Caco-2 (cell line): ENCODE data around the gene PLXNA3. TPM values are rescaled to one million over a fixed set of nuclear protein-coding genes. Genes with fewer than 3 reads are reported as not detected.
A peak's percentile ranks its signal among the peaks of the same experiment; 100 is the strongest.

ENCODE experiments used
- BruUV-seq: library from RNA; stranded (reverse); fragments of 400-500 nt; replicated peaks from 2 replicates; lab custom pipeline; 2021; lab: Mats Ljungman, UMichigan
- CTCF ChIA-PET: fragments of 300-600 bp; sonication (Branson Sonifier 250); formaldehyde crosslinking; loops from one replicate; lab custom pipeline; 2022; ENCODE audit warnings: antibody characterized with exemption; lab: Charles Lee
- POLR2A ChIA-PET: fragments of 300-600 bp; sonication (Branson Sonifier 250); formaldehyde crosslinking; loops from one replicate; lab custom pipeline; 2022; ENCODE audit warnings: antibody characterized with exemption; lab: Charles Lee
- DNase-seq, 2 experiments: peaks; one replicate each; pipeline versions ENCODE4 v3.0.0 to v3.0.0-alpha.2; 2020 to 2022
- H3K27me3 ChIP-seq: replicated peaks from 2 replicates; pipeline ENCODE4 v1.6.0; 2011; ENCODE audit warnings: low read length; ENCODE audit not compliant: control insufficient read depth, insufficient read depth
- H3K36me3 ChIP-seq: 2 replicates; pipeline ENCODE4 v1.5.1; 2011; ENCODE audit warnings: low read length; ENCODE audit not compliant: control insufficient read depth, insufficient read depth
- H3K4me1 ChIP-seq: fragments of 250-450 bp; sonication (Bioruptor Pico); 2 replicates; pipeline ENCODE4 v1.5.1; 2020; ENCODE audit warnings: mild to moderate bottlenecking
- H3K4me3 ChIP-seq: 2 replicates; pipeline ENCODE4 v1.5.1; 2011; ENCODE audit warnings: low read depth, mild to moderate bottlenecking, control low read depth, low read length
- H3K9me3 ChIP-seq: fragments of 250-450 bp; sonication (Bioruptor Pico); 2 replicates; pipeline ENCODE4 v1.5.1; 2020; ENCODE audit warnings: mild to moderate bottlenecking, moderate library complexity
- H3K27ac Mint-ChIP-seq: one replicate; pipeline ENCODE4 v1.8.0; 2022; ENCODE audit warnings: mixed read lengths; ENCODE audit not compliant: unreplicated experiment
- H3K27me3 Mint-ChIP-seq: one replicate; pipeline ENCODE4 v1.8.0; 2022; ENCODE audit warnings: mixed read lengths; ENCODE audit not compliant: insufficient read depth, unreplicated experiment
- H3K36me3 Mint-ChIP-seq: one replicate; pipeline ENCODE4 v1.8.0; 2022; ENCODE audit warnings: mild to moderate bottlenecking, mixed read lengths; ENCODE audit not compliant: insufficient read depth, unreplicated experiment
- H3K4me1 Mint-ChIP-seq: one replicate; pipeline ENCODE4 v1.8.0; 2022; ENCODE audit warnings: low read depth, mixed read lengths; ENCODE audit not compliant: unreplicated experiment
- H3K4me3 Mint-ChIP-seq: one replicate; pipeline ENCODE4 v1.8.0; 2022; ENCODE audit warnings: mild to moderate bottlenecking, moderate library complexity, mixed read lengths; ENCODE audit not compliant: unreplicated experiment
- H3K9me3 Mint-ChIP-seq: one replicate; pipeline ENCODE4 v1.8.0; 2022; ENCODE audit warnings: mixed read lengths; ENCODE audit not compliant: unreplicated experiment
- intact Hi-C: fragments of 100-400 bp; cut with micrococcal nuclease; formaldehyde crosslinking; loops from one replicate; pipeline ENCODE4 v1.10.0; 2022; ENCODE audit not compliant: unreplicated experiment
- total RNA-seq: library from RNA; stranded (reverse); gene quantifications from 2 replicates; pipeline ENCODE4 v1.2.3, GENCODE V29; 2022
- TF ChIP-seq, protein P1 (sequence below), 2 experiments: fragments of 200-600 bp in 1 of 2; IDR thresholded peaks; 1 replicate in 1 of 2; 2 replicates in 1 of 2; pipeline versions ENCODE4 v1.5.1 to v1.8.0; 2011 to 2022; ENCODE audit warnings: antibody characterized with exemption in 1 of 2, control low read depth in 1 of 2, inconsistent platforms in 1 of 2, low read depth in 1 of 2, low read length in 1 of 2, mild to moderate bottlenecking in 1 of 2, moderate library complexity in 1 of 2; ENCODE audit not compliant: insufficient read depth in 1 of 2, severe bottlenecking in 1 of 2, unreplicated experiment in 1 of 2

PLXNA3 gene
- total RNA-seq, 1 experiment from 2014 or later = 58.4 TPM

DNA sequence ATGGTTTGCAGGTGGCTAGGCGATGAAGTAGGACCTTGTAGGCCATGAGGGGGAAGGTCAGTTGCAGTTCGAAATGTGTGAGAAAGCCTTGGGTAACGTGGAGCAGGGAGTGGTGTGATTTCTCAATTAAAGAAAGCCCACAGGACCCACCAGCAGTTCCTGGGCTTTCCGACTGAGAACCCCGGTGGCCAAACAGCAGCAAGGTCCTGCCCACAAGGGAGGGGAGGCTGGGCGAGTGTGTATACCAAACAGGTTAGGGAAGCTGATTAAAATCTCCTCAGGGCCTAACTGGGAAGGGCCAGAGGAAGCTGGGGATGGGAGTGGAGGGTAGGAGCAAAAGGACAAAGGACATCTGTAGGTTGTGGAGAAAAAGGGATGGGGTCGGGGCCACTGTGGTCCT lies 27.2 kb upstream of the PLXNA3 start:
- H3K4me1 Mint-ChIP-seq = peaks cover 14% of the 10 kb centered on the region
- ChIA-PET POLR2A (no interaction called here), CTCF (no interaction called here)
- H3K36me3 ChIP-seq = no peaks in the 10 kb centered on the region
- H3K36me3 Mint-ChIP-seq = peaks cover 11% of the 10 kb centered on the region
- H3K27ac Mint-ChIP-seq = no peak overlapping the region
- H3K9me3 ChIP-seq = no peaks in the 10 kb centered on the region
- no peaks in the 10 kb centered on the region for H3K27me3 Mint-ChIP-seq
- no peak for DNase-seq
- H3K27me3 ChIP-seq = no peaks in the 10 kb centered on the region
- intact Hi-C loops = no loop called here
- no peak overlapping the region for H3K4me3 ChIP-seq
- no TSS peak for BruUV-seq
- H3K9me3 Mint-ChIP-seq = no peaks in the 10 kb centered on the region
- peak overlapping the region; percentile 18 for H3K4me3 Mint-ChIP-seq
- TF ChIP-seq, protein P1, sequence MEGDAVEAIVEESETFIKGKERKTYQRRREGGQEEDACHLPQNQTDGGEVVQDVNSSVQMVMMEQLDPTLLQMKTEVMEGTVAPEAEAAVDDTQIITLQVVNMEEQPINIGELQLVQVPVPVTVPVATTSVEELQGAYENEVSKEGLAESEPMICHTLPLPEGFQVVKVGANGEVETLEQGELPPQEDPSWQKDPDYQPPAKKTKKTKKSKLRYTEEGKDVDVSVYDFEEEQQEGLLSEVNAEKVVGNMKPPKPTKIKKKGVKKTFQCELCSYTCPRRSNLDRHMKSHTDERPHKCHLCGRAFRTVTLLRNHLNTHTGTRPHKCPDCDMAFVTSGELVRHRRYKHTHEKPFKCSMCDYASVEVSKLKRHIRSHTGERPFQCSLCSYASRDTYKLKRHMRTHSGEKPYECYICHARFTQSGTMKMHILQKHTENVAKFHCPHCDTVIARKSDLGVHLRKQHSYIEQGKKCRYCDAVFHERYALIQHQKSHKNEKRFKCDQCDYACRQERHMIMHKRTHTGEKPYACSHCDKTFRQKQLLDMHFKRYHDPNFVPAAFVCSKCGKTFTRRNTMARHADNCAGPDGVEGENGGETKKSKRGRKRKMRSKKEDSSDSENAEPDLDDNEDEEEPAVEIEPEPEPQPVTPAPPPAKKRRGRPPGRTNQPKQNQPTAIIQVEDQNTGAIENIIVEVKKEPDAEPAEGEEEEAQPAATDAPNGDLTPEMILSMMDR (IDR thresholded peaks at IDR 0.05; ENCODE audit: insufficient read depth in 1 of 2, low read depth in 1 of 2, low read length in 1 of 2, severe bottlenecking in 1 of 2, unreplicated experiment in 1 of 2) = no peak
- peaks cover 10% of the 10 kb centered on the region; the same call in 1 of the 2 replicates for H3K4me1 ChIP-seq

DNA sequence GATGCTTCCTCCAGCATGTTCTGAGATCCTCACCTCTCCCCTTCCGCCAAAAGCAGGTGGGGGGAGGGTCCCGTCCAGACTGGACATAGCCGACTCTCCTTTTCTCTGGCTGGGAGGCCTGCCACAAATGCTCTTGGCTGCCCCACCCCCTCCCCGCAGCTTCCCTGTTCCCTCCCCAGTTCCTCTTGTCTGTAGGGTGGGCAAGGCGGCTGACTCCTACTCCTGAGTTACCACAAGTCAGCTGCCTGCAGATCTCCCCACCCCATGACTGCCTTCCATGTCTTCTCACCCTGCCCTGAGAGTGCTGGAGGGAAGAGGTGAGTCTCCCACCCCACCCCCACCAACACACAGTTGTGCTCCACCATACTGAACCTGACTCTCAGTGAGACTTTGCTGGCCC lies 26.7 kb upstream of the PLXNA3 start:
- CTCF ChIA-PET = no interaction called here
- POLR2A ChIA-PET = no interaction called here
- H3K9me3 Mint-ChIP-seq = no peaks in the 10 kb centered on the region
- H3K4me3 Mint-ChIP-seq = no peak overlapping the region
- no TSS peak for BruUV-seq
- no peak overlapping the region for H3K27ac Mint-ChIP-seq
- H3K27me3 Mint-ChIP-seq = no peaks in the 10 kb centered on the region
- Histone ChIP-seq H3K36me3 (no peaks in the 10 kb centered on the region), H3K4me3 (no peak overlapping the region), H3K9me3 (no peaks in the 10 kb centered on the region), H3K4me1 (peaks cover 10% of the 10 kb centered on the region; the same call in 1 of the 2 replicates), H3K27me3 (no peaks in the 10 kb centered on the region)
- intact Hi-C loops = no loop called here
- TF ChIP-seq, protein P1 (IDR thresholded peaks at IDR 0.05; ENCODE audit: insufficient read depth in 1 of 2, low read depth in 1 of 2, low read length in 1 of 2, severe bottlenecking in 1 of 2, unreplicated experiment in 1 of 2) = no peak
- peaks cover 11% of the 10 kb centered on the region for H3K36me3 Mint-ChIP-seq
- H3K4me1 Mint-ChIP-seq = peaks cover 14% of the 10 kb centered on the region
- no peak for DNase-seq

DNA sequence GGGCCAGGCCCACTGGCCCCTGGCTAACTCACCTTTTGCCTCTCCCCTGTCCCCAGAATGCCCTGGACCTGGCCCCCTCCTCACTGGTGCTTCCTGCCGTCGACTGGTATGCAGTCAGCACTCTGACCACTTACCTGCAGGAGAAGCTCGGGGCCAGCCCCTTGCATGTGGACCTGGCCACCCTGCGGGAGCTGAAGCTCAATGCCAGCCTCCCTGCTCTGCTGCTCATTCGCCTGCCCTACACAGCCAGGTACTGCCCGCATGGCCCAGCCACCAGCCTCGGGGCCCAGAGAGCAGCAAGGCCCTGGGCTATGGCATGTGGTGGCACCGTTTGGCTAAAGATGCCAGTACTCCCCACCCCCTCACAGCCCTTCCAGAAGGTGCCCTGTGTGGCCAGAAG lies 25.9 kb upstream of the PLXNA3 start:
- Mint-ChIP-seq H3K4me3 (no peak overlapping the region), H3K27ac (no peak overlapping the region), H3K36me3 (peaks cover 11% of the 10 kb centered on the region), H3K4me1 (peaks cover 14% of the 10 kb centered on the region), H3K27me3 (no peaks in the 10 kb centered on the region), H3K9me3 (no peaks in the 10 kb centered on the region)
- Histone ChIP-seq H3K9me3 (no peaks in the 10 kb centered on the region), H3K4me3 (no peak overlapping the region), H3K4me1 (peaks cover 10% of the 10 kb centered on the region; the same call in 1 of the 2 replicates), H3K36me3 (no peaks in the 10 kb centered on the region), H3K27me3 (no peaks in the 10 kb centered on the region)
- DNase-seq = no peak
- no TSS peak for BruUV-seq
- intact Hi-C loops = no loop called here
- ChIA-PET POLR2A (no interaction called here), CTCF (no interaction called here)
- TF ChIP-seq, protein P1 (IDR thresholded peaks at IDR 0.05; ENCODE audit: insufficient read depth in 1 of 2, low read depth in 1 of 2, low read length in 1 of 2, severe bottlenecking in 1 of 2, unreplicated experiment in 1 of 2) = no peak
